NCI-H2171 treated with DMSO at 0.1 percent for 48 hours (cell line): ENCODE measurements around the gene PTK6.
A peak's percentile ranks its signal among the peaks of the same experiment; 100 is the strongest.

Experiments
- DNase-seq: peaks from one replicate; lab custom pipeline; 2025; lab: John Stamatoyannopoulos, UW

Gene PTK6

DNA sequence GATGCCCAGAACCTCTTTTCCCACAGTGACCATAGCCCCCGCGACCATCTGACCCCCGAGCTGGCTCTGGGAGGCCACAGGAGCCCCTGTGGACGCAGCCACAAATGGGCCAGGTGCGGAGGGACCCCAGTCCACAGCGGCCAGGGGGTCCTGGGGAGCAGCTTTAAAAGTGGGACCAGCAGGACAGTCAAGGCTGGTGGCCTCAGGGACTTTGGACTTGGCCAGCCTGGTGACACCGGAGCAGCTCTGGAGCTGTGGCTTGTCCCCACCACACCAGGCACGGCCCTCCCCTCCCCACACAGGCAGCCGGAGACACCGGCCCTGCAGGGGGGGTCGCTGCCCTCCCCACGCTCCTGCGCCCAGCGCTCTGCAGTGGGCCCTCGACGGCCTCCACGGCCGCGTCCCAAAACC is 20.3 kb upstream of the PTK6 start:
- no peak for DNase-seq

DNA sequence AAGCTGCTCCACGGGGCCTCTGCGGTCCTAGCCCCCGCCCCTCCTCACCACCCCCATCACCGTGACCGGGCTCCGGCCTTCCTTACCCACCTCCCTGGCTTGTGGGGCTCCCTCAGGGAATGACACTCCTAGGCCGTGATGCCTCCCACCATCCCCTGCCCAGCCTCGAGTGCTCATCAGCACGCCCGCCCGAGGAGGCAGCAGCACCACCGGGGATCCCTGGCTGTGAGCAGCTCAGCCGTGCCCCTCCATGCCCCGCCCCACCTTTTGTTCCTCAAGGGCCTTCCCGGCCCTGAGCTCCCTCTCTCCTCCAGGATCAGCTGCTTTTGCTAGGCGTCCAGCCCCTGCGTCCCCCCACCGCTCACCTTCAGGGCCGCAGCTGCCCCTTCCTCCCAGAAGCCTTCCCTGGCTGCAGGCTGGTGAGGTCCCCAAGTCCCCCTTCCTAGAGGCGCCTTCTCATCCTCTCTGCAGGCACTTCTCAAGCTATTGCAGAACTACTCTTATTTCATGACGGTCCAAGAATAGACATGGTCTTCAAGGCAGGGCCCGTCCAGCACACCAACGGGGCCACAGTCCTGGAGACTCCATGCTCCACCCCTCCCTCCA is 19.8 kb upstream of the PTK6 start:
- DNase-seq, result no peak

DNA sequence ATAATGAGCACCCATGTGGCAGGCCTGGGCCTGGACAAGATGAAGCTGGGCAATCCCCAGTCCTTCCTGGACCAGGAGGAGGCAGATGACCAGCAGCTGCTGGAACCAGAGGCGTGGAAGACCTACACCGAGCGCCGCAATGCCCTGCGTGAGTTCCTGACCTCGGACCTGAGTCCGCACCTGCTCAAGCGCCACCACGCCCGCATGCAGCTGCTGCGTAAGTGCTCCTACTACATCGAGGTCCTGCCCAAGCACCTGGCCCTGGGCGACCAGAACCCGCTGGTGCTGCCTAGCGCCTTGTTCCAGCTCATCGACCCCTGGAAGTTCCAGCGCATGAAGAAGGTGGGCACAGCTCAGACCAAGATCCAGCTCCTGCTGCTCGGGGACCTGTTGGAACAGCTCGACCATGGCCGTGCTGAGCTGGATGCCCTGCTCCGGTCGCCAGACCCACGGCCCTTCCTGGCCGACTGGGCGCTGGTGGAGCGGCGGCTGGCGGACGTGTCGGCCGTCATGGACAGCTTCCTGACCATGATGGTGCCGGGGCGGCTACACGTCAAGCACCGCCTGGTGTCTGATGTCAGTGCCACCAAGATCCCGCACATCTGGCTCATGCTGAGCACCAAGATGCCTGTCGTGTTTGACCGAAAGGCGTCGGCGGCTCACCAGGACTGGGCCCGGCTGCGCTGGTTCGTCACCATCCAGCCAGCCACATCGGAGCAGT is 18.6 kb upstream of the PTK6 start:
- no peak for DNase-seq

DNA sequence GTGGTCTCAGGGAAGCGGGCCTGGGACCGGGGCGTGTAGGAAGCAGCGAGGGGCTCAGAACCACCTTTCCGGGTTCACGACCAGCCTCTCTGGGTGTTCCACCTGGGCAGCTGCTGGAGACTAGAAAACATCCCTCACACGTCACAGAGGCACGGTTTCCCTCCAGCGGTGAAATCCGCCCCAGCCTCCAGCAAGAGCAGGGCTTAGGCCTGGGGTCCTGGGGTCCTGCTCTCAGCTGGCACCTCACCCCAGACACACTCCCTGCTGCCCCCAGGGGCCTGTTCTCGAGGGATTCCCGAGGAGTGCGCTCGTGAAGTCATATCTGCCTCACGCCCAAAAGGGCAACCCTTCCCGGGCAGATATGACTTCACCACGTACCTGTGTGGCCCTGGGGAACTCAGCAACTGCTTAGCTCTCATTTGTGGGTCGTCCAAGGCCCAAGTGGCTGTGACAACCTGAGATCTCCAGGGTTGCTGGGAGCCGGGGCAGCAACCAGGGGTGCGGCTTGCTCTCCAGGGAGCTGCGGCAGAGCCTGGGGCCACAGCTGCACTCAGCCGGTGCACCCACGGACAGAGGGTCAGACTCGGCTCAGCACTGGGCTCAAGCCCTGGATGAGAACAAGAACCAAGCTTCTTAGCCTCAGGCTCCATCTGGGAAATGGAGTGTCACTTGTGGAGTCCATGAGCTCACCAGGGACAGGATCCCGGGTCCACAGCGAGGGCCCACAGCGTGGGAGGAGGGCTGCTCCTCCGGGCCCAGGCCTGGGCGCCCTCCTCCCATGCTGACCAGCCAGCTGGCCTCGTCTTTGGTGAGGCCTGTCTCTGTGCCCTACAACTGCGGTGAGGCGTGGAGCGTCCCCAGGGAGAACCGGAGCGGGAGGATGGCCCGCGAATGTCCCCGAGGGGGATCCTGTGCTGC is 17.4 kb upstream of the PTK6 start:
- DNase-seq, result no peak

DNA sequence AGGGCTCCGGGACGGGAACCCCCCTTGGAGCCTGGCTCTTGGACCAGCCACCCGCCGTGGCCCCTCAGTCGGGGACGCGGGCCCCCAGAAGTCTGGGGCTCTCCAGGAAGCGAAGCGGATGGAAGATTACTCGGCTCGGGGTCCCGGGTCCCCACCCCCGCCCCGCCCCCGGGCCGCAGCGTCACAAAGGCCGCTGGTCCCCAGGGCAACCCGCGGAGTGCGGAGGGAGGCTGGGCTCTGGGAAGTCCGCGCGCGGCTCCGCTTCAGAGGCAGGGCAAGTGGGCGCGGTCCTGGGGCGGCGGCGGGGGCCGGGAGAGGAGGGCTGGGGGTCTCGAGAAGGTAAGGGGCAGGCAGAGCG is 16.7 kb upstream of the PTK6 start, which contains the start of gene FNDC11:
Gene FNDC11, plus strand, starts transcription at position 227 of the 358 bp plus-strand sequence. CDS start 1,505 bp downstream, outside the sequence.
- DNase-seq, result peak; percentile 29

DNA sequence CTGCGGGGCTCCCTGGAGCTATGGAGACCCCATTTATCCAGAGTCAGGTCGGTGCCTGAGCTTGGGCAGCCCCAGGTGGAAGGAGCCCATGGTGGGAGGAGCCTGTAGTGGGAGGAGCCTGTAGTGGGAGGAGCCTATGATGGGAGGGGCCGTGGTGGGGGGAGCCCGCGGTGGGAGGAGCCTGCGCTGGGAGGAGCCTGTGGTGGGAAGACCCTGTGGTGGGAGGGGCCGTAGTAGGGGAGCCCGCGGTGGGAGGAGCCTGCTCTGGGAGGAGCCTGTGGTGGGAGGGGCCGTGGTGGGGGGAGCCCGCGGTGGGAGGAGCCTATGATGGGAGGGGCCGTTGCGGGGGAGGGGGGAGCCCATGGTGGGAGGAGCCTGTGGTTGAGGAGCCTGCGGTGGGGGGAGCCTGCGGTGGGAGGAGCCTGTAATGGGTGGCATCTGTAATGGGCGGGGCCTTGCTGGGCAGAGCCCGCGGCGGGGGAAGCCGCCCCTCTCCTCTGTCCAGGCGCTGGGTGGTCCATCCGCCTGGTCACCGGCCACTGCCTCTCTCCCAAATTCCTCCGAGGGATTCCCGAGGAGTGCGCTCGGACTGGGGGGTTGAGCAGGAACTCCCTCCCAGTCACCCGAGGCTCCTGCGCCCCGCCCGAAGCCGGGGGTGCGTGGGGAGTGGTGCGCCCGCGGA is 16.2 kb upstream of the PTK6 start:
- DNase-seq, result peak; percentile 87

DNA sequence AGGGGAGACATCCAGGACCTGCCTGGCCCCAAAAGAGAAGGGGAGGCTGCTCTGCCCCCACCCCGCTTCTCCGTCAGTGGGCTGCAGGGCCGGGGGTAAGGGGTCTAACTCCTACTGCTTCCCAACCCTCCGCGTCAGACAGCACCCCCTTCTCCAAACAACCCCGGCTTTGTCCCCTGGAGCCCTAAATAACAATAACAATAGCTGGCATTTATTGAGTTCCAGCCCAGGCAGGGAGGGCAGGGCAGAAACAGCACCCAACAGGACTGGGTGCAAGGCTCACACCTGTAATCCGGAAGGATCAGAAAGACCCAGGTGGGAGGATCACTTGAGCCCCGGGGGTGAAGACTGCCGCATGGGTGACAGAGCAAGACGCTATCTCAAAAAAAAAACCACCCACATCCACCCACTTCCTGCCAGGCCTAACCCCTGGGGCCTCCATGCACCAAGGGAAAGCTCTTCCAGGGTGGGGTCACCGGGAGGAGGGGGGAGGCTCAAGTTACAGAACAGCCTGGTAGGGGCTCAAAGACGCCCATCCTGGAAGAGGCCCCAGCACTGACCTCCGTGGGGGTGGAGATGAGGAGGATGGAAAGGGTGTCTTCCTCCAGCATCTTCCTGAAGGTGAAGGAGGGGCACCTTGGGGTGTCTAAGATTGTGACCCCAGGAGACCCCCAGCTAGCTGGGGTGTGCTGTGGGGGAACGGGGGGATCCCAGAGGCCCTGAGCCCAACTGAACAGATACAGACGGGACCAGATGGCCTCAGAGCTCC is 15.5 kb upstream of the PTK6 start:
- peak; percentile 67 for DNase-seq

DNA sequence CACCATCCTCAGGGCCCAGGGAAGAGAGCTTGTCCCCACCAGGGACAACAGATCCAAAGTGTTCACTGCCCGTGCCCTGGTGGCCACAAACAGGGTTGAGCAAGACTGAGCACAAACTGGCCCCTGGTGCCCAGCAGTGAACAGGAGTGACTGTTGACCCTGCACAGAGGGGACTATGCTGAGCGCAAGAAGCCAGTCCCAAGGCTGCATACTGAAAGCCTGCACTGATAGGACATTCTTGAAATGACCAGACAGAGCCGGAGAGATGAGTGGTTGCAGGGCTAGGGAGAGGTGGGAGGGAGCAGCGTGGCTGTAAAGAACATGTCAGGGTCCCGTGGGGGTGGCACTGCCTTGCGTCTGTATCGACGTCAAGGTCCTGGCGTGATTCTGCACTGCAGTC is 13.9 kb upstream of the PTK6 start:
- no peak for DNase-seq

DNA sequence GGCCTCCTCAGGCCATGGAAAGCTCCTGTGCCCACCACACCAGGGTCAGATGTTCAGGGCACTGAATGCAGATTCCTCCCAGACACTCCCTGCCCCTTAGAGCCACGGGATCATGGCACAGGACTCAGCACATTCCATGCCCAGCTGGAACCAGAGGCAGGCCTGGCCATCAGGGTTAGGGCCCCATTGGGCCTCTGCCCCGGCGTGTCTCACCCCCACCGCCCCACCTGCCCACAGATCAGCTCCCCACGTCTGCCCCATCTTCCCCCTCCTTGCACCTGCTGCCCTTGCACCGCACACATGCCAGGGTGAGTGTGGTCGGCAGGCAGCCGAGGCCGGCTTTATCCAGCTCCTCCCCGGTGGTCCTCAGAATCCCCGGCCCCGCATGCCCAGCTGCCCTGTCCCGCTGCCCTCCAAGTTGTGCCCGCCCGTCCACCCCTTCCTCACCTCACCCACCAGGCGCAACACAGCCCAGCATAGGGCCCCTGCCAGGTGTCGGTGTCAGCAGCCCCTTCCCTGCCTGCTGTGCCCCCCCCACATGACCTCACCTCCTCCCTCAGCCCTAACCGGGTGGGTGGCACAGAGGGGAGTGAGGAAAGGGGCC is 12.6 kb upstream of the PTK6 start:
- no peak for DNase-seq

DNA sequence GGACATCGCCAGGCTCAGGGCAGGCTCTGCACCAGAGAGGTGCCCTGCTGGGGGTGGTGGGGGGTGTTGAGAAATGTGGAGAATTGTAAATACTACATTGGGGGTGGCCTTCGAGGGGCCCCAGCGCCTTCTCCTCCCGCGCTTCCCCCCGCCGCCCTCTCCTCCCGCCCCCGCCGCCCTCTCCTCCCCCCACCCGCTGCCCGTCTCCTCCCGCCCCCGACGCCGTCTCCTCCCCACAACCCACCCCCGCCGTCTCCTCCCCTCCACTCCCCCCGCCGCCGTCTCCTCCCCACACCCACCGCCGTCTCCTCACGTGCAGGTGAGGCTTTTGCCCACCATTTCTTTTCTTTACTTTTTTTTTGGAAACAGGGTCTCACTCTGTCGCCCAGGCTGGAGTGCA is 11.8 kb upstream of the PTK6 start:
- DNase-seq, result no peak

DNA sequence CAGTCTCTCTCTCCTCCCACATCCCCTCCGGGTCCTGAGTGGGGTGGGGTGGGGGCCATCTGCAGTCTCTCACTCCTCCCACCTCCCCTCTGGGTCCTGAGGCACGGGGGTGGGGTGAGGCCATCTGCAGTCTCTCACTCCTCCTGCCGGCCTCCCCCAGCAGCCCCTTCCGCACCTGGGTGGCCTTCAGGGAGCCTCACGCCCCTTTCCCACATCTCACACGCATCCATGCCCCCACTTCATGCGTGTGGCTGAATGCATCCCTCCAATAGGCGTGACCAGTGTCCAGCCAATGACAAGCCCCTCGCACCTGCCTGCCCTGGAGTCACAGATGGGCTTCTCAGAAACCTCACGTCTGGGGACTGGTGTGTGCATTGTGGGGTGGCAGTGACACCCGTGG is 11.4 kb upstream of the PTK6 start:
- DNase-seq, result no peak

DNA sequence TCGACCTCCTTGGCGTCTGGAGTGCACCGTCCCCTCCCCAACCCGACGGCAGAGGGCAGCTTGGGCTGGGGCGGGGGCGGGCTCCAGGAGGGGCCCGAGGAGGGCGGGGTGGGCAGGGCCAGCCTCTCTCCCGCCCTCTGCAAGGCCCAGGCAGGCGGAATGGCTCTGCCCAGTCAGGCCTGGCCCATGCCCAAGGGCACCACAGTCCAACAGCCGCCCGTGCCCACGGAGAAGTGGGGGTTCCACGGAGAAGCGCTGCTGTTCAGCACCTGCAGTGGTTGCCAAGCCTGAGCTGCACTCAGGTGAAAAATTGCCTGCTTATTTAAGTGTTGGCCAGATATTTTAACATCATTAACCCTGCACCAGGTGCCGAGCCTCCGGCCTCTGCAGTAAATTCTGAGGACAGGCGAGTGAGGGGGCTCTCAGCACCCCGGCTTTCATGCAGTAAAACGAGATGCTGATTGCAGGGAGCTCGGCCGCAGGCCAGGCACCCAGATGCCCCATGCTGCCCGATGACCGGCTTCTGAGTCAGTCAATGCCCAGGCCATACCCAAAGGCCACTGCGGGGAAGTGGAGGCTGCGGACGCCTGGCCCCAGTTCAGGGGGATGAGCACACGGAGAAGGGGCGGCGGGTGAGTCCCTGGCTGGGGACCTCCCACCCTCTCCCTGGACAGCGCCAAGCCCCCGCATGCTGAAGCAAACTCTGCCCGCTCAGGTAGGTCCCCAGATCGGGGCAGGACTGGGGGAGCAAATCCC is 10.7 kb upstream of the PTK6 start, which contains the start of gene SRMS:
Gene SRMS, minus strand, starts transcription at position 25 of the 756 bp plus-strand sequence. CDS start 286 bp downstream, outside the sequence.
- no peak for DNase-seq

DNA sequence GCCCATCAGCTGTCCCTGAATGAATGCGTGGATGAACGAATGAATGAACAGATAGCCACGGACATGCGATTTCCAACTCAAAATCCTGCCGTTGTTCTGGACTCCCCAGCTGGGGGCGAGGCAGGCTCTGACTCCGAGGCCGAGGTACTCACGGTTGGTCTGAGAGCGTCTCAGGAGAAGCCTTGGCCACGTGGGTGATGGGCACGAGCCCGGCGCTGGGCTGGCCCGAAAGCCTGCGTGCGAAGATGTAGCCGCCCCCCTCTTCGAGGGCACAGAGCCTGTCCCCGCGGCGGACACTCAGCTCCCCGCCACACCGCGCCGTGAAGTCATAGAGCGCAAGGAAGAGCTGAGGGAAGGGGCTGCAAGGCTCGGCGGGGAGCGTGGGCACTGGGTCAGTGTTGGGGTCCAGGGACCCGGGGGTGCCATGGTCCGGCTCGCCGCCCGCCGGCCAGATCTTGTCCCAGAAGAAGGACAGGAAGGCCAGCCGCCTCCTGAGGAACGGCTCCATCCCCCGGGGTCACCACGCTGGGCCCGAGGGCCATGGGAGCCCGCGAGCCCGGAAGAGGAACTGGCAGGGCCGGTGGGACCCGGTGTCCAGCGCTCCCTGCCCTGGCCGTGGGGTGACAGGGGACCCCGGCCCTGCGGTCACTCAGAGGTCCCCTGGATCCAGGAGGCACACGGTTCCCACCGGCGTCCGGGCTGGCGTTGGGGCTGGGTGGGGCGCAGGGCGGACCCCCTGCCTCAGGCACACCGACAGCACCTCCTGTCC is 10.0 kb upstream of the PTK6 start:
- no peak for DNase-seq

DNA sequence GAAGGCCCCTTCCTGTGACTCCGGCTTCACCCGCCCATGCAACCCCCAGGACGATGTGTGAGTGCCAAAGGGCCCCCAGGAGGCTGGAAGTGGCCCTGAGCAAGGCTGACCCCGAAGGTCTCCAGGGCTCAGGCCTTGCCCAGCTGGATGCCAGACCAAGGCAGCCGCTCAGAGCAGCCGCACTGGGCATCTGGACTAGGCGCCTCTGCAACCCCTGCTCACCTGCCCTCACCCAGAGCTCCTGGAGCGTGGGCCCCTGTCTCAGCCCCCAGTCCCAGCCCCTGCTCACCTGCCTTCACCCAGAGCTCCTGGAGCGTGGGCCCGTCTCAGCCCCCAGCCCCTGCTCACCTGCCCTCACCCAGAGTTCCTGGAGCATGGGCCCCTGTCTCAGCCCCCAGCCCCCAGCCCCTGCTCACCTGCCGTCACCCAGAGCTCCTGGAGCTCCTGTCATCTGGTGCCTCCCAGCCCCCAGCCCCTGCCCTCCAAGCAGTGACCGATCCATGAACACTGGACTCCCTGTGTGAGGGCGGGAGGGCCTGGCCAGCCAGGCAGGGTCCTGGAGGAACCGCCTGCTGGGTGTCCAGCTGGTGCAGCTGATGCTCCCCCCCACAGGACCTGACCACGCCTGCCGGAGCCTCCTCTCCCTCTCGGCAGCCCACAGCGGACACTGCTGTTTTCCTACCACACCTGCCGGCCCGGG is 9.2 kb upstream of the PTK6 start:
- no peak for DNase-seq

DNA sequence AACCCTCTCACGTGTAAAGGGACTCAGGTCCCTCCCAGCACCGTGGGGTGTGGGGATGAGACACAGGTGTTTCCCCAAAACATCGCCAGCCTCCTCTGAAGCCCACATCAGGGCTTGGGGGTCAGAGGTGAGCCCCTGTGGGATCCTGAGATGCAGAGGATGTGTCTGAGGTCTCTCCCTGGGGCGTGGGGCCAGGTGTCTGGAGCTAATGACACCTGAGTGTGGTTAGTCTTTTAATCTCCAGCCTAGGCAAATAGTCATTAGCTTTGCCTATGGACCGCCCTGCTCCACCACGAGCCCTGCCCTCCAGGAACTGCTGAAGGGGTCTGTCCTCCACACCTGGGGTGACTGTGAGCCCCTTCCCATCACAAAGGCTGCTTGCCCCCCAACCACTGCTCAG is 8.6 kb upstream of the PTK6 start:
- no peak for DNase-seq

DNA sequence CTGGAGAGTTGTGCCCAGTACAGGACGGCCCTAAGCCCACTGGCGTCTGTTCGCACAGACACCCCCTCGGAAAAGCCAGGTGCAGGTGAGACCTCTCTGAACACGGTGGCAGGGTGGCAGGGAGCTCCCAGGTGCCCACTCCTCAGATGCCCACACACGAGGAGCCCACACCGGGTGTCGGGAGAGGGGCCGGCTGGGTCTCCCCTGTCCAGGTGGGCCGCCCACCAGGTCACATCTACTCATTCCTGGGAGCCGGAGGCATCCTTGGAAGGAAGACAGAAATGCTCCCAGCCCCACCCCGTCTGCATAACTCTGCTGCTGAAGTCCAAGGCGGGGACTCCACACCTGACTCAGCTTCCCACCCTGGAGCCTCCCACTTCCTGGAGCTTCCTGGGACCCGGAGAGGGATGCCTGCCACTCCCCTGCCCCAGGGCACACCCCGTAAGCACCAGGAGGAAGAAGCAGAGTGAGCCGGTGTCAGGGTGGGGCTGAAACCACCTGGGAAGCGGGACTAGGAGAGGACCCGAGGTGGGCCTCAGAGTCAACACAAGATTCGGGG is 7.9 kb upstream of the PTK6 start:
- no peak for DNase-seq

DNA sequence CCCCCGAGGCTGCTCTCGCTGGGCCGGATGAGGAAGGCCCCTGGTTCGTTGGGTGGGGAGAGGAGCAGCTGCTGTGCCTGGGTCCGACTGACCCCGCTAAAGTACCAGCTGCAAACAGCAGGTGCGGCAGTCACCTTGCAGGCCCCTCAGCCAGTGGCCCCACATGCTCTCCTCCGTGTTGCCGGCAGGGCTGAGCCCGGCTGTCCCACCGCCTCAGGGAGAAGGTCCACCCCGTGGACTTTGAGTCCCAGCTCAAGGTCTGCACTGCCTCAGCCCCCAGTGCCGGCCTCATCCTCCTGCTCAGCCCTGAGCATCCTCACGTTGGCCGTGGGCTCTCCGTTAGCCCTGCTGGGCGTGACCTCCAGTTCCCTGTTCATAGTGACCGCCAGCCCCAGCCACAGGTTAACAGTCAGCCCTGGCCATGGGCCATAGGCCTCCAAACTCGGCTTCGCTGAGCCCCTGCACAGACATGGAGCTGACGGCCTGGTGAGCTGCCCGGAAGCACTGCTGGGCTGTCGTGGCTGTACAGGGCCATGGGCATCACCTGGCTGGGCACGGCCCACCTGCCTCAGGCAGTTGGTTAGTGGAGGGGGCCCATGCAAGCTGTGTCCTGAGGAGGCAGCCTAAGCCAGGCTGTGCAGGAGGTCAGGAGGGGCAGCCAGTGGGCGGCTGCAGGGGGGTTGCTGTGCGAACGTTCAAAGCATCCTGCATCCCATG is 7.2 kb upstream of the PTK6 start:
- DNase-seq, result no peak

DNA sequence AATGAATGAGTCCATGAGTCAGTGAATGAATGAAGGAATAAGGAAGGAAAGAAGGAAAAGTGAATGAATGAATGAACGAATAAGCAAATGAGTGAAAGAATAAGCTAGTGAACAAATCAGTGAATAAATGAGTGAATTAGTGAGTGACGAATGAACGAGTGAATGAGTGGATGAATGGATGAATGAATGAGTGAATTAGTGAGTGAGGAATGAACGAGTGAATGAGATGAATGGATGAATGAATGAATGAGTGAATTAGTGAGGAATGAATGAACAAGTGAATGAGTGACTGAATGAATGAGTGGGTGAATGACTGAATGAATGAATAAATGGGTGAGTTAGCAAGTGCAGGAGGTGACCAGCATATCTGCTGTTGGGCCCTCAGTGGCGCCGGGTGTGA is 6.6 kb upstream of the PTK6 start:
- DNase-seq, result no peak
